Astrocyte of the cerebellum (primary cell): ENCODE data around the gene ALPK3.

Experiments used
- DNase-seq: peaks from one replicate; pipeline ENCODE4 v3.0.0-alpha.2; 2011; ENCODE audit warnings: low read depth
- H3K4me3 ChIP-seq: 2 replicates; pipeline ENCODE4 v1.5.1; 2011; ENCODE audit warnings: mild to moderate bottlenecking, low read depth, low read length, moderate library complexity
- CTCF ChIP-seq: IDR thresholded peaks from 2 replicates; pipeline ENCODE4 v1.5.1; 2012; ENCODE audit warnings: low read length, low read depth, moderate library complexity, mild to moderate bottlenecking; ENCODE audit errors: missing control alignments
- in situ Hi-C: cut with HindIII; loops from 2 replicates; pipeline ENCODE4 v1.10.0; 2017; ENCODE audit warnings: low sequenced_read_pairs

ALPK3 gene

DNA sequence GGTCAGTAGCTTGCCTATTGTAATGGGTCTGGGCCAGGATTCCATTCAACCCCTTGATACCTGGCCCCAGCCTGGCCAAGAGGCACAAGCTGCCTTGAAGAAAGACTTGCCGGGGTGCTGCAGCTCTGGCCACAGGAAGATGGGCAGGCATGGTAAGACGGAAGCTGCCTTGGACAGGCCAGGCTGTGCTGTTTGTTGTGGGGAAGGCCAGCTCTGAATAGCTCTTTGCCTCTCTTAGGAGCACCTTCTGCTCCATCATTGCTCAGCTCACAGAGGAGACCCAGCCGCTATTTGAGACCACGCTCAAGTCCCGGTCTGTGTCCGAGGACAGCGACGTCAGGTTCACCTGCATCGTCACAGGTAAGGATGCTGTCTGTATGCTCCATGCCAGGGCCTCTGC lies 10.1 kb downstream of the ALPK3 start:
- no peak overlapping the region for H3K4me3 ChIP-seq
- no peak for DNase-seq
- TF ChIP-seq CTCF = no peak
- in situ Hi-C loops = no loop called here

- no peak for DNase-seq
- H3K4me3 ChIP-seq = no peak overlapping the region
These were observed 11.1 kb downstream of the ALPK3 start for GRCh38 chr15:84828086-84828908.

DNA sequence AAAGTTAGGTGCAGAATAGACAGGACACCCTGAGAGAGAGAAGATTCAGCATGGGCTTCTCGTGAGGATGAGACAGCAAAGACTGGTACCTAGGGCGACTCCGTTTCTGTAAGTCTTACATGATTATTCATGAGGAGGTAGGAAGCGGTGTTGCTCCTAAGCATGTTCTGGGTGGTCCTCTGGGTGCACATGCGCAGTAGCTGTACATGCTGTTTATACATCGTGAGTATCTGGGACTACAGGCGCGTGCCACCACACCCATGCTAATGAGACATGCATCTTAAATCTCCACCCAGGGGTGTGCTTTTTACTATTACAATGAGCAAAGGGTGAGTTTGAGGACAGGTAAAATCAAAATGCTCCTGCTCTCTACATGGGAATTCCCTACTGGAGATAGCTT lies 12.3 kb downstream of the ALPK3 start:
- TF ChIP-seq CTCF = no peak
- H3K4me3 ChIP-seq = no peak overlapping the region
- in situ Hi-C loops = no loop called here
- no peak for DNase-seq

More at GRCh38 chr15:84828086-84828908, 11.1 kb downstream of the ALPK3 start:
- in situ Hi-C loops = no loop called here
- TF ChIP-seq CTCF = no peak

DNA sequence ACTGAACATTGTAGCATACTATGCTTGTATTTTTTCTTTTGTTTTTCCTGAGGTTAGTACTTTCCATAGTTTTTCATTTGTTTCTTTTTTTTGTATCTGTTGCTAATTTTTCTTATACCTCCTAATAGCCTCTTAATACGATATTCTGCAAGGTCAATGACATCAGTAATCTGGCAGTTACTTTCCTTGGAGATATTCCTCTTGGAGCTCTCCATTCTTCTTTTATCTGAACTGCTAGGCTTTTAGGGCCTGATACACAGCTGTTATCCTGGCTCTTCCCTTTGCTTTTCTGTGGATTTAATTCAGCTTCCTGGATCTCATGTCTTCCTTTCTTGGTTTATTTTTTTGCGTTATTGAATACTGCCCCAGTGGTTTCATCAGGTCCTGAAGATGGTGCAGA lies 12.9 kb downstream of the ALPK3 start:
- no peak for DNase-seq
- in situ Hi-C loops = no loop called here
- TF ChIP-seq CTCF = no peak
- no peak overlapping the region for H3K4me3 ChIP-seq

- DNase-seq = no peak
- in situ Hi-C loops = no loop called here
- no peak for TF ChIP-seq CTCF
- no peak overlapping the region for H3K4me3 ChIP-seq
These were observed 13.9 kb downstream of the ALPK3 start for GRCh38 chr15:84831028-84831427.

- in situ Hi-C loops = no loop called here
- H3K4me3 ChIP-seq = no peak overlapping the region
- no peak for TF ChIP-seq CTCF
- DNase-seq = no peak
These were observed 14.5 kb downstream of the ALPK3 start for GRCh38 chr15:84831613-84832012.
